ENCODE data around the gene ELOVL2.

DNA sequence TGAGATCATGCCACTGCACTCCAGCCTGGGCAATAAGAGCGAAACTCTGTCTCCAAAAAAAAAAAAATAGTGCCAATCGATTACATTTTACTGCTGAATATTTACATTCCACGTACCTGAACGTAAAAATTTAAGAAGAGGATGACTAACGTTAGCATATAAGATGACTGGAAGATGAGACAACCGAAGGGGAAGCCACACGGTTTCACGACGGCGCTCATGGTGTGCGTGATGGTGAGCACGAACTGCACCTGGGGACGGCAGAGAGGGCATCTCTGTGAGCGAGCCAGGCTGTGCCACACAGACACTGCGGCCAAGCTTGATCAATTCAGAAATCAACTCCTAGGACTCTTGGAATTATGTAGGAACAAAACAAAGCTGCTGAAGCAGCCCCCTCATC lies 54.5 kb downstream of the ELOVL2 start:
- TF ChIP-seq, protein P1, sequence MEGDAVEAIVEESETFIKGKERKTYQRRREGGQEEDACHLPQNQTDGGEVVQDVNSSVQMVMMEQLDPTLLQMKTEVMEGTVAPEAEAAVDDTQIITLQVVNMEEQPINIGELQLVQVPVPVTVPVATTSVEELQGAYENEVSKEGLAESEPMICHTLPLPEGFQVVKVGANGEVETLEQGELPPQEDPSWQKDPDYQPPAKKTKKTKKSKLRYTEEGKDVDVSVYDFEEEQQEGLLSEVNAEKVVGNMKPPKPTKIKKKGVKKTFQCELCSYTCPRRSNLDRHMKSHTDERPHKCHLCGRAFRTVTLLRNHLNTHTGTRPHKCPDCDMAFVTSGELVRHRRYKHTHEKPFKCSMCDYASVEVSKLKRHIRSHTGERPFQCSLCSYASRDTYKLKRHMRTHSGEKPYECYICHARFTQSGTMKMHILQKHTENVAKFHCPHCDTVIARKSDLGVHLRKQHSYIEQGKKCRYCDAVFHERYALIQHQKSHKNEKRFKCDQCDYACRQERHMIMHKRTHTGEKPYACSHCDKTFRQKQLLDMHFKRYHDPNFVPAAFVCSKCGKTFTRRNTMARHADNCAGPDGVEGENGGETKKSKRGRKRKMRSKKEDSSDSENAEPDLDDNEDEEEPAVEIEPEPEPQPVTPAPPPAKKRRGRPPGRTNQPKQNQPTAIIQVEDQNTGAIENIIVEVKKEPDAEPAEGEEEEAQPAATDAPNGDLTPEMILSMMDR (IDR thresholded peaks at IDR 0.05): no peak
- TF ChIP-seq POLR2AphosphoS5 (IDR thresholded peaks at IDR 0.05) (no peak), POLR2A (IDR thresholded peaks at IDR 0.05) (no peak)

All from sigmoid colon (tissue), 4 donors.